NK-92 treated with Interleukin-12 subunit alpha and Interleukin-12 subunit beta, amount 100 ng/mL, for 24 hours (cell line): ENCODE measurements around the gene SLC48A1.
"Not testable (repeated sequence)": the region's sequence is repeated elsewhere in the genome, so short reads cannot be mapped to it uniquely, and the experiment has no call there.

Experiments used
- DNase-seq: peaks from one replicate; lab custom pipeline; 2025; lab: John Stamatoyannopoulos, UW

Gene SLC48A1

GRCh38 chr12:47811581-47812484, 38.8 kb downstream of the SLC48A1 start:
- no peak for DNase-seq

GRCh38 chr12:47812797-47813510, 39.9 kb downstream of the SLC48A1 start:
- peak; percentile 91 for DNase-seq

- peak; percentile 37 for DNase-seq
Measured at GRCh38 chr12:47813511-47814196, 40.6 kb downstream of the SLC48A1 start.

GRCh38 chr12:47814539-47815170, 41.6 kb downstream of the SLC48A1 start:
- DNase-seq: no peak

- not testable (repeated sequence) for DNase-seq
Measured at GRCh38 chr12:47815447-47815846, 42.4 kb downstream of the SLC48A1 start.

- no peak for DNase-seq
Measured at GRCh38 chr12:47816403-47817271, 43.6 kb downstream of the SLC48A1 start.

- peak; percentile 30 for DNase-seq
Measured at GRCh38 chr12:47817272-47818006, 44.4 kb downstream of the SLC48A1 start.

- DNase-seq: no peak
Measured at GRCh38 chr12:47818007-47818376, 45.0 kb downstream of the SLC48A1 start.

GRCh38 chr12:47818467-47819137, 45.6 kb downstream of the SLC48A1 start:
- peak; percentile 69 for DNase-seq

GRCh38 chr12:47819138-47819895, 46.3 kb downstream of the SLC48A1 start:
- peak; percentile 69 for DNase-seq

- peak; percentile 71 for DNase-seq
Measured at GRCh38 chr12:47819896-47820630, 47.0 kb downstream of the SLC48A1 start, which contains the start of gene HDAC7. Gene HDAC7, minus strand, starts transcription at chr12:47819903. Its CDS starts 118 bp downstream, at chr12:47819785.

GRCh38 chr12:47820631-47821345, 47.8 kb downstream of the SLC48A1 start:
- DNase-seq: no peak

- DNase-seq: no peak
Measured at GRCh38 chr12:47821346-47821706, 48.3 kb downstream of the SLC48A1 start.

GRCh38 chr12:47822401-47822800, 49.4 kb downstream of the SLC48A1 start:
- DNase-seq: no peak

- DNase-seq: no peak
Measured at GRCh38 chr12:47822863-47823262, 49.8 kb downstream of the SLC48A1 start.

- DNase-seq: no peak
Measured at GRCh38 chr12:47823422-47824086, 50.5 kb downstream of the SLC48A1 start.

GRCh38 chr12:47824198-47824597, 51.2 kb downstream of the SLC48A1 start:
- no peak for DNase-seq
